Measurements from ENCODE around the gene DLX4. TPM values are rescaled to one million over a fixed set of nuclear protein-coding genes. Genes with fewer than 3 reads are reported as not detected.

Gene DLX4
- total and polyA plus RNA-seq, 3 experiments from 2014 or later, result 0.58 to 0.88 TPM; not detected in 1

Other genes starting within 250 kb of the DLX4 start
- 10 to 100 TPM; 21.8 to 24.8 TPM for gene FAM117A, start 205.1 kb upstream of the DLX4 start, total RNA-seq
- gene FAM117A, start 205.1 kb upstream of the DLX4 start, polyA plus RNA-seq, result 85.0 TPM
- gene KAT7, start 180.5 kb upstream of the DLX4 start, total RNA-seq, result 10 to 100 TPM; 66.1 to 75.8 TPM
- 58.1 TPM for gene KAT7, start 180.5 kb upstream of the DLX4 start, polyA plus RNA-seq
- not detected for gene TAC4, start 121.1 kb upstream of the DLX4 start, total RNA-seq
- gene TAC4, start 121.1 kb upstream of the DLX4 start, polyA plus RNA-seq, result not detected
- under 1 TPM in 1 of 2 experiments, not detected in 1; 0.15 TPM for gene DLX3, start 26.0 kb downstream of the DLX4 start, total RNA-seq
- not detected for gene DLX3, start 26.0 kb downstream of the DLX4 start, polyA plus RNA-seq
- 10 to 100 TPM; 11.8 to 12.5 TPM for gene ITGA3, start 86.9 kb downstream of the DLX4 start, total RNA-seq
- gene ITGA3, start 86.9 kb downstream of the DLX4 start, polyA plus RNA-seq, result 2.7 TPM
- gene PDK2, start 126.2 kb downstream of the DLX4 start, total RNA-seq, result 10 to 100 TPM; 19.5 to 22.4 TPM
- 41.2 TPM for gene PDK2, start 126.2 kb downstream of the DLX4 start, polyA plus RNA-seq
- 1 to 10 TPM in 1 of 2 experiments, under 1 TPM in 1; 0.92 to 1.3 TPM for gene SAMD14, start 161.0 kb downstream of the DLX4 start, total RNA-seq
- not detected for gene SAMD14, start 161.0 kb downstream of the DLX4 start, polyA plus RNA-seq
- 10 to 100 TPM; 86.9 to 89.0 TPM for gene PPP1R9B, start 181.5 kb downstream of the DLX4 start, total RNA-seq
- gene PPP1R9B, start 181.5 kb downstream of the DLX4 start, polyA plus RNA-seq, result 1.7 TPM
- gene SGCA, start 196.8 kb downstream of the DLX4 start, total RNA-seq, result under 1 TPM in 1 of 2 experiments, not detected in 1; 0.31 TPM
- not detected for gene SGCA, start 196.8 kb downstream of the DLX4 start, polyA plus RNA-seq
- gene COL1A1, start 232.4 kb downstream of the DLX4 start, total RNA-seq, result under 1 TPM; 0.39 to 0.42 TPM
- gene COL1A1, start 232.4 kb downstream of the DLX4 start, polyA plus RNA-seq, result not detected